Endothelial cell of umbilical vein (primary cell): ENCODE results near the gene COL26A1. TPM values are rescaled to one million over a fixed set of nuclear protein-coding genes. Genes with fewer than 3 reads are reported as not detected.

Experiments used
- BruUV-seq: library from RNA; stranded (reverse); fragments of 400-500 nt; replicated peaks from 2 replicates; lab custom pipeline; 2021; lab: Mats Ljungman, UMichigan
- CTCF ChIA-PET: fragments of 300-600, 350-600 bp; sonication (Branson Sonifier 250); formaldehyde crosslinking; loops from one replicate; lab custom pipeline; 2021; ENCODE audit warnings: antibody characterized with exemption, inconsistent platforms; lab: Charles Lee
- POLR2A ChIA-PET: fragments of 300-600, 350-600 bp; sonication (Branson Sonifier 250); formaldehyde crosslinking; loops from one replicate; lab custom pipeline; 2021; ENCODE audit warnings: antibody characterized with exemption, inconsistent platforms; lab: Charles Lee
- DNase-seq: peaks from one replicate; pipeline ENCODE4 v3.0.0-alpha.2; 2011; ENCODE audit warnings: low read depth, low spot score
- FAIRE-seq: peaks from 2 replicates; lab custom pipeline; 2011; peaks lifted over from hg19 to GRCh38; lab: Jason Lieb, UNC
- H2AFZ ChIP-seq: 2 replicates; pipeline ENCODE4 v1.6.0; 2012; ENCODE audit warnings: low read depth, low read length, control low read depth, inconsistent platforms
- H3K27ac ChIP-seq: 2 replicates; pipeline ENCODE4 v1.5.1; 2011; ENCODE audit warnings: low read depth, mild to moderate bottlenecking, control low read depth, low read length, moderate library complexity; ENCODE audit not compliant: insufficient read depth
- H3K27me3 ChIP-seq, 2 experiments: 2 replicates each; pipeline versions ENCODE4 v1.6.0 to v1.6.1; 2011; ENCODE audit warnings: low read length in 2 of 2, mixed read lengths in 1 of 2; ENCODE audit not compliant: control insufficient read depth in 2 of 2, insufficient read depth in 2 of 2
- H3K36me3 ChIP-seq, 2 experiments: 2 replicates in 1 of 2; 3 replicates in 1 of 2; pipeline ENCODE4 v1.5.1; 2011; ENCODE audit warnings: low read length in 2 of 2, mild to moderate bottlenecking in 1 of 2, moderate library complexity in 1 of 2; ENCODE audit not compliant: control insufficient read depth in 2 of 2, insufficient read depth in 2 of 2; ENCODE audit errors: extremely low read depth in 1 of 2
- H3K4me1 ChIP-seq: 3 replicates; pipeline ENCODE4 v1.5.1; 2011; ENCODE audit warnings: mild to moderate bottlenecking, low read length; ENCODE audit not compliant: control insufficient read depth, insufficient read depth; ENCODE audit errors: extremely low read depth
- H3K4me2 ChIP-seq: 2 replicates; pipeline ENCODE4 v1.6.1; 2011; ENCODE audit warnings: low read length, control low read depth, mixed read lengths; ENCODE audit not compliant: insufficient read depth
- H3K4me3 ChIP-seq, 3 experiments: fragments of 200-600 bp in 1 of 3; sonication (generic), shearing (Covaris generic) in 1 of 3; replicated peaks in 1 of 3; 2 replicates each; pipeline ENCODE4 v1.5.1; 2011 to 2016; ENCODE audit warnings: control low read depth in 3 of 3, low read length in 3 of 3, mild to moderate bottlenecking in 2 of 3, inconsistent platforms in 1 of 3, low read depth in 1 of 3, moderate library complexity in 1 of 3; ENCODE audit not compliant: insufficient read depth in 1 of 3
- H3K79me2 ChIP-seq: 2 replicates; pipeline ENCODE4 v1.6.0; 2012; ENCODE audit warnings: low read length, inconsistent platforms; ENCODE audit not compliant: control insufficient read depth, insufficient read depth
- H3K9ac ChIP-seq: replicated peaks from 2 replicates; pipeline ENCODE3; 2011; ENCODE audit warnings: low read length, control low read depth; ENCODE audit not compliant: insufficient read depth; ENCODE audit errors: extremely low read depth
- H3K9me1 ChIP-seq: replicated peaks from 3 replicates; pipeline ENCODE4 v1.6.0; 2011; ENCODE audit warnings: mild to moderate bottlenecking, low read length; ENCODE audit not compliant: control insufficient read depth, insufficient read depth; ENCODE audit errors: extremely low read depth
- H3K9me3 ChIP-seq: replicated peaks from 2 replicates; pipeline ENCODE4 v1.5.1; 2012; ENCODE audit warnings: low read length, inconsistent platforms; ENCODE audit not compliant: control insufficient read depth, insufficient read depth
- H4K20me1 ChIP-seq: replicated peaks from 2 replicates; pipeline ENCODE3; 2011; ENCODE audit warnings: mild to moderate bottlenecking, low read length; ENCODE audit not compliant: control insufficient read depth, insufficient read depth; ENCODE audit errors: extremely low read depth
- CTCF ChIP-seq, 2 donors: IDR thresholded peaks; 1 replicate in 1 of 2; 2 replicates in 1 of 2; pipeline ENCODE4 v1.5.1; 2011; ENCODE audit warnings: low read length in 2 of 2, mild to moderate bottlenecking in 2 of 2, moderate library complexity in 2 of 2, control low read depth in 1 of 2, inconsistent platforms in 1 of 2, low read depth in 1 of 2; ENCODE audit not compliant: insufficient read depth in 1 of 2; ENCODE audit errors: extremely low read depth in 1 of 2
- EZH2 ChIP-seq: IDR thresholded peaks from 2 replicates; pipeline ENCODE4 v1.6.1; 2012; ENCODE audit warnings: borderline replicate concordance, low read depth, mild to moderate bottlenecking, moderate library complexity, low read length, inconsistent platforms; ENCODE audit not compliant: severe bottlenecking
- FOS ChIP-seq: IDR thresholded peaks from 2 replicates; pipeline ENCODE4 v1.6.1; 2011; ENCODE audit warnings: mild to moderate bottlenecking, low read length, moderate library complexity, borderline replicate concordance; ENCODE audit not compliant: insufficient read depth
- GATA2 ChIP-seq: IDR thresholded peaks from 2 replicates; pipeline ENCODE4 v1.7.0; 2011; ENCODE audit warnings: low read depth, mild to moderate bottlenecking, moderate library complexity, mixed read lengths, low read length; ENCODE audit not compliant: insufficient read length, insufficient read depth
- JUN ChIP-seq: IDR thresholded peaks from 2 replicates; pipeline ENCODE4 v1.6.1; 2011; ENCODE audit warnings: borderline replicate concordance, low read depth; ENCODE audit not compliant: insufficient read length, insufficient read depth
- MYC ChIP-seq: IDR thresholded peaks from one replicate; pipeline ENCODE4 v1.6.1; 2011; ENCODE audit warnings: mild to moderate bottlenecking, low read depth, low read length
- POLR2A ChIP-seq: IDR thresholded peaks from 2 replicates; pipeline ENCODE4 v1.6.1; 2012; ENCODE audit warnings: low read depth, mild to moderate bottlenecking, control low read depth, low read length
- POLR2AphosphoS5 ChIP-seq: IDR thresholded peaks from 2 replicates; pipeline ENCODE4 v1.6.1; 2012; ENCODE audit warnings: low read depth, mild to moderate bottlenecking, control low read depth, low read length, moderate library complexity; ENCODE audit not compliant: insufficient read depth
- dilution Hi-C: fragments of 300-500 bp; cut with MboI; formaldehyde crosslinking; loops from one replicate; pipeline ENCODE4 v1.15.0; 2019; ENCODE audit warnings: low sequenced_read_pairs; ENCODE audit not compliant: extremely low pct_ligation_motif_present
- intact Hi-C: fragments of 100-400 bp; cut with micrococcal nuclease; formaldehyde crosslinking; loops from one replicate; pipeline ENCODE4 v1.10.0; 2022
- polyA plus RNA-seq, 4 experiments: library from polyadenylated mRNA; depleted of rRNA in 3 of 4; stranded (reverse) in 3 of 4; unstranded in 1 of 4; fragments of >200 nt; gene quantifications; 2 replicates each; pipeline versions ENCODE4 v1.2.1 to v1.2.3, GENCODE V29; 2011 to 2012; ENCODE audit warnings: missing spikeins in 1 of 4
- total RNA-seq: library from RNA; stranded (reverse); gene quantifications from 2 replicates; pipeline ENCODE4 v1.2.3, GENCODE V29; 2021
- TF ChIP-seq, protein P1 (sequence below): IDR thresholded peaks from 2 replicates; pipeline ENCODE4 v1.6.1; 2011; ENCODE audit not compliant: insufficient read depth, insufficient read length

The COL26A1 gene
- total and polyA plus RNA-seq, 2 donors (not counting 3 experiments of a cell fraction or from before 2014, with no cell fraction given) = not detected

DNA sequence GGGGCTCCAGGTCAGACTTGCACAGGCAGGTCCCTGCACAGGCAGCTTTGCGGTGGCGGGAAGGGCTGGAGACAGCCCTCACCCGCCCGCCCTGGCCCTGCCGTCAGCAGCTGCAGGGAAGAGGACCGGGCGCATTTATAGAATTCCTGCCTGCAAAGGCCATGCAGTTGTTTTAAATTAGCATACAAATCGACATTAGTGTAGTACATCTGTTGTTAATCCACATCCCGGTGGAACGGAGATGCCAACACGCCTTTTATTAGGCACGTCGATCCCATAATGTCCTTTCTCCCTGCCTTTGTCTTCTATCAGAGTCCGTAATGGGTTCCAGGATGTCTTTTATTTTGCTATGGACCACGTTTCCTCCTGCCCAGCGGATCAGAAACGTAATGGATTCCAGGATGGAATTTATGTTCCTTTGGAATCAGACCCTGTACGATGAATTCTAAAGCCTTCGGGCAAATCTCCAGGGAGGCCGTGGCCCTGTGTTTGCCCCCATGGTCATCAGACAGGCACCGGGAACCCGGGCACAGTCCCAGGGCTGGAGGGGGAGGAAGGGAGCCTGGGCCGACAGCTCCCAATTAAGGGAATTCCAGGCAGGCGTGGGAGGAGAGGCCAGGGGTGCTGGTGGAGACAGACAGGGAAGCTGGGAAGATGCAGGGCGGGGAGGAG lies 123.9 kb downstream of the COL26A1 start:
- dilution Hi-C loops (no loop called here), intact Hi-C loops (no loop called here)
- Histone ChIP-seq H2AFZ (no peak overlapping the region), H4K20me1 (no peaks in the 10 kb centered on the region), H3K36me3 (no peaks in the 10 kb centered on the region), H3K4me3 (no peak overlapping the region), H3K79me2 (no peaks in the 10 kb centered on the region), H3K4me1 (no peaks in the 10 kb centered on the region), H3K27ac (no peak overlapping the region), H3K4me2 (no peak overlapping the region), H3K9ac (no peak overlapping the region), H3K9me3 (no peaks in the 10 kb centered on the region), H3K9me1 (no peaks in the 10 kb centered on the region), H3K27me3 (no peaks in the 10 kb centered on the region)
- POLR2A ChIA-PET = no interaction called here
- TF ChIP-seq JUN (no peak), POLR2A (no peak), CTCF (IDR thresholded peaks at IDR 0.05; ENCODE audit: extremely low read depth in 1 of 2, insufficient read depth in 1 of 2, low read depth in 1 of 2, low read length in 2 of 2) (no peak), GATA2 (no peak), MYC (no peak), POLR2AphosphoS5 (no peak), FOS (no peak), EZH2 (no peak)
- TF ChIP-seq, protein P1, sequence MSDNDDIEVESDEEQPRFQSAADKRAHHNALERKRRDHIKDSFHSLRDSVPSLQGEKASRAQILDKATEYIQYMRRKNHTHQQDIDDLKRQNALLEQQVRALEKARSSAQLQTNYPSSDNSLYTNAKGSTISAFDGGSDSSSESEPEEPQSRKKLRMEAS = no peak
- DNase-seq (no peak), FAIRE-seq (no peak)
- no TSS peak for BruUV-seq
- CTCF ChIA-PET = no interaction called here
